ENCODE results near the gene MITF.

DNA sequence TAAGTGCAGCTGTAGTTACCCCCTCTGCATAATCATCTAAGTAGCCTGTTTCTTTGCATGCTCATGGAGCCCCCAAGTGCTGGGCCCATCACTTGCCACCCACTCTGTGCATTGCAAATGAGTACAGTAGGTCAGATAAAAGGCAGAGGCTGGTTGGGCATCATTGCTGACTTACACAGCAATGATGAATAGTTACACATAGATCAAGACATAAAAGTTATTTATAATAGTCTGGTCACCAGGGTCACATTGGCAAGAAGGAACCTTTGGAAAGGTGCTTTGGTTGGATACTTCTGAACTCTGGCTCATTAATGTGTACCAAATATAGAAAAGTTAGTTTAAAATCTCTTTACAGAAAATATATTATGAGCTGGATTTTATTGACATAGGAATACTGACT is 111.6 kb downstream of the MITF start:
- no peak for TF ChIP-seq CTCF (IDR thresholded peaks at IDR 0.05)
- no peak for TF ChIP-seq ZFX (IDR thresholded peaks at IDR 0.05; ENCODE audit: borderline replicate concordance)
